B cell (primary cell): Measurements from ENCODE around the gene MEG3. TPM values are rescaled to one million over a fixed set of nuclear protein-coding genes. Genes with fewer than 3 reads are reported as not detected.

Source experiments
- ATAC-seq: fragments of 200-7000 bp; cut with Tn5 transposase; one replicate; pipeline ENCODE4 v1.10.0; 2021; ENCODE audit warnings: low read depth, mild to moderate bottlenecking, moderate number of reproducible peaks, moderate library complexity
- CTCF ChIA-PET: fragments of 350-600 bp; sonication (Branson Sonifier 250); formaldehyde crosslinking; loops from one replicate; lab custom pipeline; 2021; ENCODE audit warnings: antibody characterized with exemption, inconsistent platforms; lab: Charles Lee
- POLR2A ChIA-PET: fragments of 350-600 bp; sonication (Branson Sonifier 250); formaldehyde crosslinking; loops from one replicate; lab custom pipeline; 2021; ENCODE audit warnings: antibody characterized with exemption; lab: Charles Lee
- DNase-seq: peaks from one replicate; pipeline ENCODE4 v3.0.0; 2013
- H2AFZ ChIP-seq: 2 replicates; pipeline ENCODE4 v1.6.1; 2012; ENCODE audit warnings: mild to moderate bottlenecking, low read depth, low read length; ENCODE audit not compliant: insufficient read depth, poor library complexity, severe bottlenecking
- H3K27ac ChIP-seq, 2 donors: 1 replicate in 1 of 2; 2 replicates in 1 of 2; pipeline ENCODE4 v1.5.1; 2012 to 2013; ENCODE audit warnings: low read length in 2 of 2, mild to moderate bottlenecking in 2 of 2, moderate library complexity in 1 of 2
- H3K27me3 ChIP-seq, 4 experiments: fragments of 200-600 bp in 1 of 4; sonication (generic) in 1 of 4; replicated peaks in 1 of 4; 1 replicate in 2 of 4; 2 replicates in 2 of 4; pipeline versions ENCODE4 v1.6.1 to v1.7.0; 2013 to 2016; ENCODE audit warnings: low read length in 3 of 4, mild to moderate bottlenecking in 2 of 4, mixed read lengths in 1 of 4, moderate library complexity in 1 of 4; ENCODE audit not compliant: insufficient read depth in 4 of 4, control insufficient read depth in 3 of 4; ENCODE audit errors: control extremely low read depth in 1 of 4
- H3K36me3 ChIP-seq, 2 experiments: replicated peaks in 1 of 2; 1 replicate in 1 of 2; 2 replicates in 1 of 2; pipeline versions ENCODE4 v1.6.1 to v1.7.1; 2013; ENCODE audit warnings: low read length in 1 of 2; ENCODE audit not compliant: insufficient read depth in 2 of 2, control insufficient read depth in 1 of 2; ENCODE audit errors: control extremely low read depth in 1 of 2, extremely low read depth in 1 of 2
- H3K4me1 ChIP-seq, 2 donors: fragments of 200-600 bp in 1 of 2; sonication (generic) in 1 of 2; 1 replicate in 1 of 2; 2 replicates in 1 of 2; pipeline versions ENCODE4 v1.5.1 to v1.6.1; 2013 to 2017; ENCODE audit warnings: low read length in 2 of 2; ENCODE audit not compliant: control insufficient read depth in 2 of 2, insufficient read depth in 2 of 2
- H3K4me2 ChIP-seq: replicated peaks from 2 replicates; pipeline ENCODE3; 2012; ENCODE audit warnings: mild to moderate bottlenecking, low read depth, low read length; ENCODE audit not compliant: poor library complexity, severe bottlenecking
- H3K4me3 ChIP-seq, 5 experiments: fragments of 200-600 bp in 1 of 5; sonication (generic) in 1 of 5; 1 replicate in 3 of 5; 2 replicates in 2 of 5; pipeline versions ENCODE4 v1.5.1 to v1.7.0; 2011 to 2016; ENCODE audit warnings: low read length in 4 of 5, mild to moderate bottlenecking in 4 of 5, low read depth in 2 of 5, control low read depth in 1 of 5, moderate library complexity in 1 of 5; ENCODE audit not compliant: insufficient read depth in 1 of 5; ENCODE audit errors: control extremely low read depth in 1 of 5, extremely low read depth in 1 of 5
- H3K79me2 ChIP-seq: fragments of 200-600 bp; sonication (generic); one replicate; pipeline ENCODE4 v1.6.0; 2016; ENCODE audit warnings: low read length; ENCODE audit not compliant: control insufficient read depth, insufficient read depth
- H3K9ac ChIP-seq: fragments of 200-600 bp; sonication (generic); 2 replicates; pipeline ENCODE4 v1.6.1; 2017; ENCODE audit warnings: mild to moderate bottlenecking, low read length, moderate library complexity
- H3K9me3 ChIP-seq, 3 donors: one replicate each; pipeline versions ENCODE4 v1.6.1 to v1.7.1; 2013; ENCODE audit warnings: low read length in 2 of 3; ENCODE audit not compliant: control insufficient read depth in 2 of 3, insufficient read depth in 1 of 3; ENCODE audit errors: control extremely low read depth in 1 of 3
- H4K20me1 ChIP-seq: 2 replicates; pipeline ENCODE4 v1.6.0; 2012; ENCODE audit warnings: mild to moderate bottlenecking, low read length; ENCODE audit not compliant: insufficient read depth, control insufficient read depth, poor library complexity, severe bottlenecking
- H3K27ac Mint-ChIP-seq: one replicate; pipeline ENCODE4 v1.8.0; 2021; ENCODE audit warnings: mixed read lengths
- H3K27me3 Mint-ChIP-seq: one replicate; pipeline ENCODE4 v1.8.0; 2021; ENCODE audit warnings: mixed read lengths
- H3K4me1 Mint-ChIP-seq: one replicate; pipeline ENCODE4 v1.8.0; 2021; ENCODE audit warnings: mixed read lengths
- H3K4me3 Mint-ChIP-seq: one replicate; pipeline ENCODE4 v1.8.0; 2021; ENCODE audit warnings: mixed read lengths
- H3K9me3 Mint-ChIP-seq: one replicate; pipeline ENCODE4 v1.8.0; 2022; ENCODE audit warnings: mixed read lengths; ENCODE audit not compliant: insufficient read depth
- EZH2 ChIP-seq: IDR thresholded peaks from 2 replicates; pipeline ENCODE4 v1.6.1; 2012; ENCODE audit warnings: borderline replicate concordance, low read depth, mild to moderate bottlenecking, moderate library complexity, low read length; ENCODE audit not compliant: insufficient read depth, poor library complexity, severe bottlenecking
- WGBS: methylation state at CpG from one replicate; pipeline ENCODE4 v1.1.5; 2013; ENCODE audit warnings: missing lambda C conversion rate; ENCODE audit not compliant: insufficient coverage; 5-methylcytosine and 5-hydroxymethylcytosine counted together
- intact Hi-C: fragments of 100-400 bp; cut with micrococcal nuclease; formaldehyde crosslinking; loops from one replicate; pipeline ENCODE4 v1.10.0; 2022
- polyA plus RNA-seq: library from polyadenylated mRNA; depleted of rRNA; stranded (reverse); fragments of >200 nt; gene quantifications from 2 replicates; pipeline ENCODE4 v1.2.3, GENCODE V29; 2012
- total RNA-seq, 2 donors: library from RNA; stranded (reverse); fragments of 120-200 nt in 1 of 2; gene quantifications; 1 replicate in 1 of 2; 2 replicates in 1 of 2; pipeline versions ENCODE4 v1.2.3 to v1.2.4, GENCODE V29; 2013 to 2022
- TF ChIP-seq, protein P1 (sequence below): fragments of 200-600 bp; IDR thresholded peaks from one replicate; pipeline ENCODE4 v1.8.0; 2022; ENCODE audit warnings: antibody characterized with exemption, mild to moderate bottlenecking

Gene MEG3
- total and polyA plus RNA-seq, 2 donors (not counting 1 experiment from before 2014, with no cell fraction given): 0.13 TPM; not detected in 1

DNA sequence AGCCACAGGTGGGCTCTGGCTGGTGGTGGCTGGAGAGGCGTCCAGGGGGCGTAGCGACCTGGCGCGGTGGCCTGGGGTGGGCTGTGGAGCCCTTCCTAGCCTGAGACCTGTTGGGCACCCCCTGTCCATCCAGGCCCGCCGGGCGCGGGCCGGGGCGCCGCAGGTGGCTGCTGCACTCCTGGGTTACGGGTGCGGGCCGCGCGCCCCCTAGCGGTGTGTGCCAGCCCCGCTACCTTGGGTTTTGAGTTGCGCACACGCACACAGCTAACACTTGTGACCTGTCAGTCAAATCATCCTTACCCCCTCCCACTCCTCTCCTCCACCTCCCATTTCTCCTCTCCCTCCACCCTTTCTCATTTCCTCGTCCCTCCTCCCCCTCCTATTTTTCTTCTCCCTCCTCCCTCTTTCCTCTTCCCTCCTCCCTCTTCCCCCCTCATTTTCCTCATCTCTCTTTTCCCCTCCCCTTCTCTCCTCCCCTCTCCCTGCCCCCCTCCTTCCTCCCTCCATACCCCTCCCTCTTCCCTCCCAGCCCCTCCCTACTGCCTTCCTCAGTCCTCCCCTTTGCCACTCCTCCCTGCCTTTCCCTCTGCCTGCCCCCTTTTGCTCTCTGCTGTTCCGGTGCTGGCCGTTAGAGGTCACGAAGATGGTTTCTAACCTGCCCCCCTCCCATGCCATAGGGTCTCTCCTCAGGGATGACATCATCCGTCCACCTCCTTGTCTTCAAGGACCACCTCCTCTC, 2.3 kb downstream of the MEG3 start:
- Histone ChIP-seq H3K4me2 (no peak overlapping the region), H3K4me1 (no peaks in the 10 kb centered on the region), H3K27ac (no peak overlapping the region), H2AFZ (no peak overlapping the region), H3K9ac (no peak overlapping the region), H4K20me1 (no peaks in the 10 kb centered on the region), H3K9me3 (peaks cover 0 to 50% (median 0%) of the 10 kb centered on the region in 3 donors), H3K4me3 (no peak overlapping the region), H3K79me2 (no peaks in the 10 kb centered on the region), H3K27me3 (peaks cover 0 to 13% (median 0%) of the 10 kb centered on the region in 4 experiments), H3K36me3 (no peaks in the 10 kb centered on the region)
- ATAC-seq (no peak), DNase-seq (no peak)
- H3K9me3 Mint-ChIP-seq: no peaks in the 10 kb centered on the region
- intact Hi-C loops: no loop called here
- no peak overlapping the region for H3K27ac Mint-ChIP-seq
- TF ChIP-seq EZH2: no peak
- TF ChIP-seq, protein P1, sequence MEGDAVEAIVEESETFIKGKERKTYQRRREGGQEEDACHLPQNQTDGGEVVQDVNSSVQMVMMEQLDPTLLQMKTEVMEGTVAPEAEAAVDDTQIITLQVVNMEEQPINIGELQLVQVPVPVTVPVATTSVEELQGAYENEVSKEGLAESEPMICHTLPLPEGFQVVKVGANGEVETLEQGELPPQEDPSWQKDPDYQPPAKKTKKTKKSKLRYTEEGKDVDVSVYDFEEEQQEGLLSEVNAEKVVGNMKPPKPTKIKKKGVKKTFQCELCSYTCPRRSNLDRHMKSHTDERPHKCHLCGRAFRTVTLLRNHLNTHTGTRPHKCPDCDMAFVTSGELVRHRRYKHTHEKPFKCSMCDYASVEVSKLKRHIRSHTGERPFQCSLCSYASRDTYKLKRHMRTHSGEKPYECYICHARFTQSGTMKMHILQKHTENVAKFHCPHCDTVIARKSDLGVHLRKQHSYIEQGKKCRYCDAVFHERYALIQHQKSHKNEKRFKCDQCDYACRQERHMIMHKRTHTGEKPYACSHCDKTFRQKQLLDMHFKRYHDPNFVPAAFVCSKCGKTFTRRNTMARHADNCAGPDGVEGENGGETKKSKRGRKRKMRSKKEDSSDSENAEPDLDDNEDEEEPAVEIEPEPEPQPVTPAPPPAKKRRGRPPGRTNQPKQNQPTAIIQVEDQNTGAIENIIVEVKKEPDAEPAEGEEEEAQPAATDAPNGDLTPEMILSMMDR: no peak
- ChIA-PET CTCF (no interaction called here), POLR2A (no interaction called here)
- H3K27me3 Mint-ChIP-seq: peaks cover 21% of the 10 kb centered on the region
- 88% methylated on average over 25 of the region's 26 CpGs for whole genome bisulfite sequencing
- peaks cover 2% of the 10 kb centered on the region for H3K4me1 Mint-ChIP-seq
- no peak overlapping the region for H3K4me3 Mint-ChIP-seq

DNA sequence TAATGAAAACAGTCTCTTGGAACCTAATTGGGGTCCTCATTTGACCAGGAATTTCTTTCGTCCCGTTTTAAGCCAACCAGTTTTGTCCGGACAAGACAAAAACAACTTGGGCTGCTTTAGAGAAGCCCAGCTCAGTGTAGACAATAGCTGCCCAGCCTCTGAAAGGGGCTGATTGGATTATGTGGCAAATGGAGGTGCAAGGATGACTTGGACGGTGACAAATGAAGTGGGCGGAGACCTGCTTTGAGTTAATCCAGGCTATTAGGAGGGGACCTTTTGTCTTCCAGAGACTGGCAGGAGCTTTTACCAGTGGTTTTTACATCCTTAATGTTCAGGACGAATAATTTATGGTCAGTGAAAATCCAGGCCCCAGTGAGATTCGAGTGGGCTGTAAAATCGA, 4.8 kb downstream of the MEG3 start:
- no peak overlapping the region for H3K4me2 ChIP-seq
- H3K9me3 ChIP-seq: peaks cover 0 to 34% (median 0%) of the 10 kb centered on the region in 3 donors
- H3K79me2 ChIP-seq: no peaks in the 10 kb centered on the region
- CTCF ChIA-PET: no interaction called here
- no peak overlapping the region for H3K27ac ChIP-seq
- H3K9ac ChIP-seq: no peak overlapping the region
- Mint-ChIP-seq H3K27me3 (peaks cover 8% of the 10 kb centered on the region), H3K27ac (no peak overlapping the region), H3K4me1 (no peaks in the 10 kb centered on the region), H3K9me3 (no peaks in the 10 kb centered on the region), H3K4me3 (no peak overlapping the region)
- peaks cover 0 to 11% (median 0%) of the 10 kb centered on the region in 4 experiments for H3K27me3 ChIP-seq
- TF ChIP-seq, protein P1: no peak
- TF ChIP-seq EZH2: no peak
- intact Hi-C loops: no loop called here
- no peaks in the 10 kb centered on the region for H4K20me1 ChIP-seq
- no peaks in the 10 kb centered on the region for H3K36me3 ChIP-seq
- ATAC-seq (no peak), DNase-seq (no peak)
- H2AFZ ChIP-seq: no peak overlapping the region
- 88% methylated on average over 6 of the region's 8 CpGs for WGBS
- no peaks in the 10 kb centered on the region for H3K4me1 ChIP-seq
- H3K4me3 ChIP-seq: no peak overlapping the region
- POLR2A ChIA-PET: no interaction called here
